Ureter (tissue), 1 donor: Measurements from ENCODE around the gene ZNF217. TPM values are rescaled to one million over a fixed set of nuclear protein-coding genes. Genes with fewer than 3 reads are reported as not detected.
"Not testable (repeated sequence)": the region's sequence is repeated elsewhere in the genome, so short reads cannot be mapped to it uniquely, and the experiment has no call there.

Source experiments
- DNase-seq: peaks from one replicate; pipeline ENCODE4 v3.0.0-alpha.2; 2020; ENCODE audit warnings: low spot score
- total RNA-seq: library from RNA; stranded (reverse); gene quantifications from one replicate; pipeline ENCODE4 v1.2.4, GENCODE V29; 2023
- donor health status: DM: yes; HTN: yes; CAD: no.

The ZNF217 gene
- total RNA-seq, 1 donor from 2014 or later = 80.7 TPM

DNA sequence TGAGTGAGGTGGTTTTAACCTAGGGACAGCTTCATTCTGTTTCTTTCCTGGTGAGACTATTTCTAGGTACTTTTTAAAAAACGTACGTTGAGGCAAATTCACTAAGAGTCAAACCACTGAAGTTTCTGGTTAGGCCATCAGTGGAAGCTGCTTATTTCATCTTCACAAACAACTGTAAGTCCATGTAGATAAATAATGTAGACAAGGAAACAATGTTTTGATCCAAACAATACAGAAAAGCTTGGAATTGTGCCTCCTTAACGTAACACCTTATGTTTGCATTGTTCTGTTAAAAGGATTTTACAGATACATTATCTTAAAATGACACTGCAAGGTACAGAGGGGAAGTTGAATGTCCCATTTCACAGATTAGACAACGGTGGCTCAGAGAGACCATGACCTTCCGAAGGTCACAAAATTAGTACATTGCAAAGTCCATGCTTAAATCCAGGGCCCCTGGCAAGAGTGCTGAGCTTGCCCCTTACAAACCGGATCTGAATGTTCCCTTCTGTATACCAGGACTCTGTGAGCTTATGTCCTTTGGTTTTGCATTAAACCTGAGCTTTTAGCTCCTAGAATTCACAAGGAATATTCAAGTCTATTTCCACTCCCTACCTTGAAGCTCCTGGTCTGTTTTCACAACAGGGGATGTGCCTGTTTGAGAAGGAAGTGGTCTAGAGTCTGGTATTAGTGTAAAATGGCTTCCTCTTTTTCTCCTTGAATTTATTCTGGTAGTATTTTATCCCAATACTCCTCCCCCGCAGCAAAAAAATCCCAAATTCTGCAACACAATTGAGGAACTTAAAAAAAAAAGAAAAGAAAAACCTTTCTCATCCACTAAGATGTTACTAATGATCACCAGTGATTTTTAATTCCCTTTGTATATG lies 28.9 kb upstream of the ZNF217 start:
- DNase-seq = no peak

DNA sequence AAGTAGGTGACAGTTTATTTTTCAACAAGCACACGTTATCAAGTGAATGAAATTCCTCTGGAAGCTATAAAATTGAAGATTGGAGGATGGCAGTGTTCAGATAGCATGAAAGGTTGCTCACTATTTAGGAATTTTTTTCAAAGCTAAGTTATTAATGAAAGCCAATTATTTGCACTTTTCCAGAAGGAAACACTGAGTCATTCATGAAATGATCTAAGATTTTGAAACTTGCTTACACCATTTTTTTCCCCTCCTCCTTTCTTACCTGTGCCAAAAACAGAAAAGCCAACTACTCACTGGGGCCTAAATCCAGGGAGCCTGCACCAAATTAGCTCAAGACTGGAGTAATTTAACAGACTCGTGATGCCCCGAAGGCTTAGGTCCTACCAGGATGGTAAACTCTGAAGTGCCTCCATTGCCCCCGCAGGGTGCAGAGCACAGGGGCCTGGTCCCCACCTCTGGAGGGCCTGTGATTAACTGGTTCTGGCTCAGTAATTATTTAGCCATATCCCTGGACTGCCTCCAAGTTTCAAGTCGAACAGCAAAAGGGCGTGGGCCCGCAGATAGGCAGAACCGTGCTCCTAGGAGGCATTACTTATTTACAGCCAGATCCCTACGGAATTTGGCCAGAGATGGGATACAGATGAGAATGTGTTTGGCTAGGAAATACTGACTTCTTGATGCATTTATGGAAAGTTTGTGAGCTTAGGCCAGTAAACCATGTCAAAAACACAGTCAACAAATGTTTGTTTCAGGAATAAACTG lies 28.0 kb upstream of the ZNF217 start:
- DNase-seq = peak; percentile 72

DNA sequence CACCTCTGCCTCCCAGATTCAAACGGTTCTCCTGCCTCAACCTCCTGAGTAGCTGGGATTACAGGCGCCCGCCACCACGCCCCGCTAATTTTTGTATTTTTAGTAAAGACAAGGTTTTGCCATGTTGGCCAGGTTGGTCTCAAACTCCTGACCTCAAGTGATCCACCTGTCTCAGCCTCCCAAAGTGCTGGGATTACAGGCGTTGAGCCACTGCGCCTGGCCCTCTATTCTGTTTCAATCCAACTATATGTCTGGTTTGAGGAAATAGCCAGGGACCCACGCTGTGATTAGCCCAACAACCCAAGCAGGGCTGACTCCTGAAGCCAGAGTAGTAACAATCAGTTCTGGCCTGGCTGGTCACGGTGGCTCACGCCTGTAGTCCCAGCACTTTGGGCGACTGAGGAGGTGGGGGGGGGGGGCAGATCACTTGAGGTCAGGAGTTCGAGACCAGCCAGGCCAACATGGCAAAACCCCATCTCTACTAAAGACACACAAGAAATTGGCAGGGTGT lies 24.9 kb upstream of the ZNF217 start:
- not testable (repeated sequence) for DNase-seq

DNA sequence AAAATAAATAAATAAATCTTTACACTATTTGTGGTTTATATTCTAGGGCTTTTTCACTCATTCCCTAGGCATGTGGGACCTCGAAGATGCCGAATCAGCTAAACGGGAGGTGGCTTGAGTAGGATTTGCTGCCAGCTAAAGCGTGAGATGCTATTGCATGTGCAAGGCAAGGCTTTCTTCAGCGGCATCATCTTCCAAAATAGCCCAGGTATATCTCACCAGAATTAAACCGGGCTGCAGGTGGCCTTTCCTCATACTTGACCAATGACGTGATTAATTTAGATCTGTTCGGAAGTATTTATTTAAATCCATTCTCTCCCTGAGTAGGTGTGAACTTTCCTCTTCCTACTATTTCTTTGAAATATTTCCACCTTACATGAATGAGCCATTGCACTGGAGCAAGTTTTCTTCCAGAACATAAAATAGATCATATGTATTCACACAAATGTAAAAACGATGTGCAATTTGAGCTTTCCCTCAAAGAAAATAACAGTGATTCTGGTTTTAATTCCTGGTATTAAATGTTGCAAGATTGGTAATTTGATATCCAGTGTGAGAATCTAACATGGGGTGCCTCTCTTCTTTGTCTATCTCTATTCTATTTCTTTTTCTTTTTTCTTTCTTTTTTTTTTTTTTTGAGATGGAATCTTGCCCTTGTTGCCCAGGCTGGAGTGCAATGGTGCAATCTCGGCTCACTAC lies 24.3 kb upstream of the ZNF217 start:
- no peak for DNase-seq

DNA sequence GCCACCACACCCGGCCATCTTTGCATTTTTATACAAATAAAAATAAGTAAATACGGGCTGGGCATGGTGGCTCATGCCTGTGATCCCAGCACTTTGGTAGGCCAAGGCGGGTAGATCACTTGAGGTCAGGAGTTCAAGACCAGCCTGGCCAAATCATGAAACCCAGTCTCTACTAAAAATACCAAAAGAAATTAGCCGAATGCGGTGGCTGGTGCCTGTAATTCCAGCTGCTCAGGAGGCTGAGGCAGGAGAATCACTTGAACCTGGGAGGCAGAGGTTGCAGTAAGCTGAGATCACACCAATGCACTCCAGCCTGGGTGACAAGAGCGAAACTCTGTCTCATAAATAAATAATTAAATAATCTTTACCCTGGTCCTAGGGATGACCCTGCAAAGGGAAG lies 22.9 kb upstream of the ZNF217 start:
- DNase-seq = not testable (repeated sequence)

DNA sequence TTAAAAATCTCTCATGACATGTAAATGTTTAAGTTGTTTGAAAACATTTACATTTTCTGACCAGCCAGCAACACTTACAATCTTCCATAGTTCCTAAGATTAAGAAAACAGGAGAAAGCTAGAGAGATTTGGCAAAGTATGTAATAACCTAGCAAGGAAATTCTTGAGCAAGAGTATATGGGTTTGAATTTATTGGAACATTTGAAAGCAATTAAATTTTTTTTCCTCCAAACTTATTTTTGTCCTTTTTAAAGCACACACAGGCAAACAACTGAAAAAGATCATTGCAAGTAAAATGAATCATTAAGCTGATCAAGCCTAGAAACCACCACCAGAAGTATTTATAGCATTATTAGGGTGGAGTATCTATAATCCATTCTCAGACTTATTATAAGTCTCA lies 20.1 kb upstream of the ZNF217 start:
- no peak for DNase-seq

DNA sequence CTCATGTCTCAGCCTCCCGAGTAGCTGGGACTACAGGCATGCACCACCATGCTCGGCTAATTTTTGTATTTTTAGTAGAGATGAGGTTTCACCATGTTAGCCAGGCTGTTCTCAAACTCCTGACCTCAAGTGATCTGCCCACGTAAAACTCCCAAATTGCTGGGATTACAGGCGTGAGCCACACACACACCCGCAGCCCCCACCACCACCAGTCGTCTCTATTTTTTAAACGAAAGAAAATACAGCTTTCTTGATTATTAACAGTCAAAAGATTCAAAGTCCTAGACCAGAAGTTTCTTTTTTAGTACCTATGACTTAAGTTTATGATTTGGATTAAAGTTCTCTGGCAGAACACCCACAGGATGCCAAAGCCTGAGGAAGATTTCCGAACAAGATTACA lies 18.6 kb upstream of the ZNF217 start:
- DNase-seq = not testable (repeated sequence)

DNA sequence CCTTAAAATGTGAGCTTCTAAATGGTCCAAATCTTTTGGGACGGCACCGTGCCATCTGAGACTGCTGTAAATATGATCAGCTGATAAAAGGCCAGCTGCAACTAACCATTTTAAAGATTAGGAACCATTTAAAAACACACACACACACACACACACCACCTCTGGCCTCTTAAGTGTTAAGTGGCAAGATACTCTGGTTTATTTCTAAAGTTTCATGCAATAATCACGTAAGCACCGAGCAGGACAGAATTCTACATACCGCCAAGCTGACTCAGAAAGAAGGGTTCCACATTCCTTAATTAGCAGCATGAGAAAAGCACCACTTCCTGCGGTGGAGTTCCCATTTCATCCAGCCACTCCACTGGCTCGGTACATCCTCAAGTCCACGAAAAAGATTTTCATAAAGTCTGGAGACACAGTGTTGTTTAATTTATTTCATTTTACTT lies 17.8 kb upstream of the ZNF217 start:
- DNase-seq = peak; percentile 41

DNA sequence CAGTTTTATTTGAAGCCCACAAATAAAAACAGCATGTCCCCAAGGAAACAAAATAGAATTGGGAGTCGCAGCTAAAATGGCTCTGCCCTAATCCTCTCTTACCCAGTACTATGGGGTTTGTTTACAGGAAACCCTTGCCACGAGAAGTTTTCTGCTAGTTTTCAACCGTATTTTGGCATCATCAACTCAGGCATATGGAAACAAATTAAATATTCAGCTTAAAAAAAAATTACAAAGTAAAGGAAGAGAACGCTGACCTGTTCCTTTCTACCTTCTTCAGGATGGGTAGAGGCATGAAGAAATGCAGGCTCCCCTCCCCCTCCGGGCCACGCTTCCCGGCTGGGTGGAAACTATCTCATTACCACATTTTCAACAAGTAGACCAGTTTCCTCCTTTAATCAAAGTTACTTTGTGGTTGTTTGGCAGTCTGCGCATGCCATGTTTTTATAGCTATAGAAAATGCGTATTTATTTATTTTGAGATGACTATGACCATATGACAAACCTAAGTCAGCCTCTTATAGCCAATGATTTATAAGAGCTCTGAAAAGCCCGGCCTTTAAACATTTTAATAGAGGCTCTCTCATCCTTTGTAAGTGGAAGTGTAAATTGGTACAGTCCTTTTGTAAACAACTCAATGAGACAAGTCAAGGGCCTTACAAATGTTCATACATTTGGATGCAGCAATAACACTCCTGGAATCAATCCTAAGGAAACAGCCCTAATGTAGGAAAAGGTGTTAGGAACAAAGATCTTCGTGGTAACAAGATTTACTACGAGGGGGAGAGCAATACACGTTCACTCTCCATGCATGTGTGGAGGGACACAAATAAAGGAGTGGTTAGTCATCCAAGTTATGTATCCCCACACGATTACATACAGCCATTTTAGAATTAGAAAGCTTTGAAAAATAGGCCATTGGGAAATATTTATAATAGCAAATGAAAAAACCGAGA lies 16.1 kb upstream of the ZNF217 start:
- DNase-seq = peak; percentile 54

DNA sequence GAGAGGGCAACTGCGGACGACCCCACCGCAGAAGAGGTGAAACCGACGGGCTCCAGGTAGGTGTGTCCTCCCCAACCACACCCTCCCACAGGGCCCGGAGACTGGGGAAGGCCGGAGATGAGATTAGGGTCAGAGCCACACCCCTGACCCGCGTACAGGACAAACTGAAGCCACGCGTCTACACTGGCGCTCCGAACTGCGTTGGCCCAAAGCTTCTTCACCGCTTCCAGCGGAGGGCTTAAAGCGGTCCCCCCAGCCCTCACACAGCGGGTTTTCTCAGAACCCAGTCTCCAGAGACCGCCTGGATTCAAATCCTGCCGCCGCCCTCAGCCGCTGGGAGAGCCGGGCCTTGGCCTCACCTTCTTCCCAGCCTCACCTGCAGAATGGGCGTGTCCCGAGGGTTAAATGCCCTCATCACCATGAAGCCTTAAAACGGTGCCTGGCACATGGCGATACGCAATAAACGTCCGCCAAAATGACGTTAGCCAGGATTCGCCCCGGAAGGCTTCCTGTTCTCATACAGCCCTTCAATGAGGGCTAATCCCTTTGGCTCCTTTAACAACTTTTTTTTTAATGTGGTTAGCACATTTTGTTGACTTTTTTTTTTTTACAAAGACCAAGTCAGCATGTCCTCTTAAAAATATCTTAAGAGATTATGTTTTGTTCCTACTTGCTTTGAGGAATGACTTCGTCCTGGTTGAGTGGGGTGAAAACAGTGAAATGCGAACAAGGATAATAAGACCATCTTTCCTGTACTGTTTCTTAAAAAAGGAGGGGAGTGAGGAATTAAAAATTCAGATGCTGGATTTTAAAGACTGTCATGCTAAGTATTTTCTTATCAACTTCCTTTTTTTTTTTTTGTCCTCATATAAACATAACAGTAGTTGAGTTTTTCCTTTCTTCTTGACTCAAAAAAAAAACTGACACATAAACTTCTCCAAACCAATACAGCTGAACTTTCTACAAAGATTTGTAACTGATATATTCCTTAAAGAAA lies 15.1 kb upstream of the ZNF217 start:
- peak; percentile 45 for DNase-seq

DNA sequence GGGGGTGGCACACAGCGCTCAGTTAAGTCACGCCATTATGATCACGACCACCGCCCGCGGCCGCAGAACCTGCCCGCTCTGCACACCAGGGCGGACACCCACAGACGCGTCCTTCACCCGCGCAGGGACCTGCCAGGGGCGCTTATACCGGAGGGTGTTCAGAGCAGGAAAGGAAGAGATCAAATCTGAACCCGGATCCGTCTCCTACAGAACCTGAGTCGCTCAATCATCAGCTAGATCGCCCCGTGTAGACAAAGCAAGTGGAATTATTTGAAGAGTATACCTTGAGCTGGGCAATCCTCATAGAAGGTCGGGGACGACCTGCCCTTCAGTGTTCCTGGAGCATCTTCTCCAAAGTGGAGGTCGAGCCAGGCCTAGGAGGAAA lies 14.4 kb upstream of the ZNF217 start:
- DNase-seq = peak; percentile 38

DNA sequence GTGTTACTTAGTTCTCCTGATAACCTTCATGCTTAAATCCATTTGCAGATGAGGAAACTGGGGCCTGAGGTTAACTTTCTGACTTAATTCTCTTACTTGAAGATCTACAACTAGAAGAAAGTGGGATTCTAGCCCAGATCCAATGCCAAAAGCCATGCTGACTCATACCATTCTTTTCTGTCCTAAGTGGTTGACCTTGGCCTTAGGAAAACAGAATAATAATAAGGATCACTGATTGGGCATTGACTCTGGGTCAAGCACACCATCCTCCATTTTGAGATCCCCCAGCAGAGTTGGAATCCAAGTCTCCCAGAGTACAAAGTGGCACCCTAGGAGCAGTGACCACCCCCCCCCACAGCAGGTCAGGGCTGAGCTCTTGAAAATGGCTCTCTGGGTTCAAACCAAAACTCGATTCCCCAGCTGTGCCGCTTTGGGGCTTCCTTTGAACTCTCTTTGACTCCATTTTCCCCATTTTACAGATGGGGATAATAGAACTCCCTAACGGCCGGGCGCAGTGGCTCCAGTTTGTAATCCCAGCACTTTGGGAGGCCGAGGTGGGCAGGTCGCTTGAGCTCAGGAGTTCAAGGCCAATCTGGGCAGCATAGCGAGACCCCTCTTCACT lies 12.8 kb upstream of the ZNF217 start:
- peak; percentile 37 for DNase-seq

DNA sequence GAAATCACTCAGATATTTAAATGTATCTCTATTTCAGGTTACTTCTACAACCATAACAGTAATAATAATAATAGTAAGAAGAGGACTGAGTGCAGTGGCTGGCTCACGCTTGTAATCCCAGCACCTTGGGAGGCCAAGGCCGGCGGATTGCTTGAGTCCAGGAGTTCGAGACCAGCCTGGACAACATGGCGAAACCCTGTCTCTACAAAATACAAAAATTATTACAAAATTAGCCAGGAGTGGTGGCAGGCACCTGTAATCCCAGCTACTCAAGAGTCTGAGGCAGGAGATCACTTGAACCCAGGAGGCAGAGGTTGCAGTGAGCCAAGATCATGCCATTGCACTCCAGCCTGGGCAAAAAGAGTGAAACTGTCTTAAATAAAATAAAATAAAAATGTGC lies 11.8 kb upstream of the ZNF217 start:
- DNase-seq = not testable (repeated sequence)

DNA sequence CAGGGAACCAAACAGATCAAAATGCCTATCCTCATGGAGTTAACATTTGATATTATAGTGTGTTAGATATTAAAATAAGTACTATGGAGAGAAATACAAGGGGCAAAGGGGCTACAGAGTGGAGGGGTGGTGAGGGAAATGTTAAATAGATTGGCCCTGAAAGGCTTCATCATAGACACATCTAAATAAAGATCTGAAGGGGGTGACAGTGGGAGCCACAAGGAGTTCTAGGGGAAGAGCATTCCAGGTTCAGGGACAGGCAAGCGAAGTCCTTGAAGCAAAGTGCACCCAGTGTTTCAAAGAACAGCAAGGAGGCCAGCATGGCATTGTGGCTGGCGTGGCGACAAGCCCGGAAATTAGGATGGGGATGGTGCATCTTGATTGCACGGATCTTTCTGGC lies 11.2 kb upstream of the ZNF217 start:
- not testable (repeated sequence) for DNase-seq

DNA sequence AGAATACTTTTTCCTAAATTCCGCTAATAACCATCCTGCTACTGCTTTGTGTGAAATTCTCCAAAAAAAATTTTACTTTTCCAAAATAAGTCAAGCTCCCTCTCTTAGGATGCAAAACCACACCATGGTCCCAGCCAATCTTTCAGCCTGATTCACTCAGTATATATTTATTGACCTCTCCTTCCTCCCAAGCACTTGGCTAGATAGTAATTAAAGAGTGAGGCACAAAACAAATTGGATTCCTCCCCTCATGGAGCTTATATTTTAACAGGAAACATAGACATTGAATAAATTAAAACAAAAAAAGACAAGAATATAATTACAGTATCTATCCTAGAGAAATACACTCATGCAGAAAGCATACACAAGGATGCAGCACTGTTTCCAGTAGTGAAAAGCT lies 9.0 kb upstream of the ZNF217 start:
- no peak for DNase-seq

DNA sequence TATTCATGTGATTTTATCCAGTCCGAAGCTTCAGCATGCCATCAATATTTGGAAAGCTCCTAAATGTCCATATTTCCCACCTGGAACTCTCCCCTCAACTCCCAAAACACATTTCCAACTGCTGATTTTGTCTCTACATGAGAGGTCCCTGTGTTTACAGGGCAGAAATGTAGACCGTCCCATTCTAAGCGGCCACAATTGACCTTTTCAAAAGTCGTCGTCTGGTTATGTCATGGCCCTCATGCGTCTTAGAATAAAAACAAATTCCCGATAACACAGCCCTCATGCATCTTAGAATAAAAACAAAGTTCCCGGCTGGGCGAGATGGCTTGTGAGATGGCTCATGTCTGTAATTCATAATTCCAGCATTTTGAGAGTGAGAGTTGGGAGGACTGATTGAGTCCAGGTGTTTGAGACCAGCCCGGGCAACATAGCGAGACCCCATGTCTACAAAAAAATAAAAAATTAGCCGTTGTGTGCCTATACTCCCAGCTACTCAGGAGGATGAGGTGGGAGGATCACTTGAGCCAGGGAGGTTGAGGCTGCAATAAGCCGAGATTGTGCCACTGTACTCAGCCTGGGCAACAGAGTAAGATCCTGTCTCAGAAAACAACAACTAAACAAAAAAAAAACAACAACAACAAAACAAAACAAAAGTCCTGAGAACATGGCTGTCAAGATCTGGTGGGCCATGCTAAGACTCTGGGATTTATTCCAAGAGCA lies 6.4 kb upstream of the ZNF217 start:
- DNase-seq = peak; percentile 39

DNA sequence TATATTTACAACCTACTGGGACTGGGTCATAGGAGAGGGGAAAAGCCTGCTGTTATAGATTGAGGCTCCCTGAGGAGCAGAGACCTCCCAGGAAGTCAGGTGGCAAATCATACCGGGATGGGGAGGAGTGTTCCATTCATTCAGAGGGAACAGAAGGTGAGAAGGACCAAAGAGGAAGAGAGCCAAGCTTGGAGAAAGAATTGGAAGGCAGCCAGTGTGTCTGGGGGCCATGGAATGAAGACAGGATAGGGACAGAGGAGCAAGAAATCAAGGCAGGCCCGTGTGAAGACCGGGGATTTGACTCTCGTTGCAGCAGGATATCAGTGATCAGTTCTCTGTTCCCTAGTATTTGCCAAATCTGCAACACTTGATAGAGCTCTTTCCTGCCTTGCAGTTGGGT lies 5.7 kb upstream of the ZNF217 start:
- peak; percentile 41 for DNase-seq

DNA sequence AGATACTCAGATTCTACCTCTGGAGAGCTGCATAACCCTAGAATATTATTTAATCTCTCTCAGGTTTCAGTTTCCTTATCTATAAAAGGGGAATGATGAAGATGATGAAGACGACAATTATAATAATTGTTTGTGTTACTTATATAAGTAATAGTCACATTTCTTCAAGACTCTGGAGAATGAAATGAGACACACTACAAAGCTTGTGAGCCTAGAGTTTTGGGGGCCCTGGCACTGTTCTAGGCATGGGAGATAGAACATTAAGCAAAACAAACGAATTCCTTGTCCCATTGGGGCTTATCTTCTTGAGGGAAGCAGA lies 5.4 kb upstream of the ZNF217 start:
- no peak for DNase-seq
